SH-SY5Y (cell line): ENCODE data around the gene TFG.

ENCODE experiments used
- GATA2 ChIP-seq: IDR thresholded peaks from 2 replicates; pipeline ENCODE4 v1.6.1; 2011; ENCODE audit warnings: mild to moderate bottlenecking, low read depth, low read length
- GATA3 ChIP-seq: IDR thresholded peaks from 2 replicates; pipeline ENCODE4 v1.6.1; 2011; ENCODE audit warnings: low read depth, mild to moderate bottlenecking, low read length, moderate library complexity

DNA sequence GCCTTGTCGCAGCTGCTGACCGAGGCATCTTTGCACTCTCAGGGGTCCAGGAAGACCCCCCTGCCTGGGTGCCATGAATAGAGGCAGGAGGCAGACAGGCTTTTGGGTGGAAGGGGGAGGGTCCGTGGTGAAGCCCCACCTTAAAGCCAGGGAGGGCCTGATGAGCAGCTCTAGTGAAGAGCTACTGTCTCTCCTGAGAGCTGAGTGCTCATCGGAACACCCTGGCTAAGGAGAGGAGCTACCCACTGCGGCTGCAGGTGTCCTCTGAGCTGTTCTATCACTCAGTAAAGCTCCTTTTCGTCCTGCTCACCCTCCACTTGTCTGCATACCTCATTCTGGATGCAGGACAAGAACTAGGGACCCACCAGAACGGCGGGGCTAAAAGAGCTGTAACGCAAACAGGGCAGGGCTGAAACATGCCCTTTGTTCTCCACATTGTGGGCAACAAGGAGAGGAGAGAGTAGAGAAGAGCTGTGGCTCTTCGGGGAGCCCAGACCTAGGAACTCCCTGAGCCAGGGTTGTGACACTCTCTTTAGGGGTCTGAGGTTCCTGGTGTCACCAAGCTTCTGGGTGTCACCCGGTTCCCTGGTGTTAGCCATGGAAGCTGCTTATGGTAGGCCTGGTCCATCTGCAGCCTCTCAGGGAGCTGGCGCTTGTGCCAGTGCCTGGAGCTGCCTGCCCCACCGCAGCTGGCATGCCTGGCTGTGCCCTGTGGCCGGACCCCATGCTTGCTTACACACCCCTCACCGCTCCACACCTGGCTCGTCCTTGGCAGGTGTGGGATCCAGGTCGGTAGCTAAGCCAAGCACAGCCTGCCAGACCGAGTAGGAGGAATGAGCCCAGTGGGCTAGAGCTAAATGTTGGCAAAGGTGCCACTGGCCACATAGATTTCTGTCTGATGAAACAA, 26.2 kb upstream of the TFG start:
- no peak for TF ChIP-seq GATA2
- TF ChIP-seq GATA3 = no peak
